Neuronal stem cell (in vitro differentiated cells): ENCODE measurements around the gene TMEM238L.
A peak's percentile ranks its signal among the peaks of the same experiment; 100 is the strongest.

Experiments
- DNase-seq: peaks from one replicate; pipeline ENCODE4 v3.0.0-alpha.2; 2013; ENCODE audit warnings: low spot score
- H2AFZ ChIP-seq: one replicate; pipeline ENCODE4 v1.6.1; 2013; ENCODE audit warnings: mild to moderate bottlenecking, low read length, inconsistent platforms
- H2AK5ac ChIP-seq: 2 replicates; pipeline ENCODE4 v1.6.1; 2013; ENCODE audit warnings: low read depth, mild to moderate bottlenecking, inconsistent platforms, low read length, moderate library complexity, mixed read lengths
- H2BK120ac ChIP-seq: 2 replicates; pipeline ENCODE4 v1.6.1; 2013; ENCODE audit warnings: low read depth, mild to moderate bottlenecking, inconsistent platforms, low read length, moderate library complexity, mixed read lengths
- H2BK12ac ChIP-seq: one replicate; pipeline ENCODE4 v1.6.1; 2013; ENCODE audit warnings: low read length, inconsistent platforms
- H2BK15ac ChIP-seq: 2 replicates; pipeline ENCODE4 v1.6.1; 2013; ENCODE audit warnings: mild to moderate bottlenecking, low read length, inconsistent platforms, mixed read lengths
- H2BK5ac ChIP-seq: one replicate; pipeline ENCODE4 v1.6.1; 2013; ENCODE audit warnings: inconsistent platforms, mild to moderate bottlenecking, low read length, moderate library complexity
- H3K14ac ChIP-seq: one replicate; pipeline ENCODE4 v1.6.1; 2013; ENCODE audit warnings: low read length, inconsistent platforms
- H3K18ac ChIP-seq: 2 replicates; pipeline ENCODE4 v1.6.1; 2013; ENCODE audit warnings: low read length, inconsistent platforms
- H3K23ac ChIP-seq: 2 replicates; pipeline ENCODE4 v1.6.1; 2013; ENCODE audit warnings: low read depth, mild to moderate bottlenecking, mixed read lengths, low read length, inconsistent platforms; ENCODE audit not compliant: poor library complexity
- H3K27ac ChIP-seq: replicated peaks from 3 replicates; pipeline ENCODE4 v1.5.1; 2013; ENCODE audit warnings: low read length, inconsistent platforms
- H3K27me3 ChIP-seq, 3 experiments: 2 replicates each; pipeline ENCODE4 v1.6.1; 2013; ENCODE audit warnings: low read length in 3 of 3, mild to moderate bottlenecking in 2 of 3, inconsistent platforms in 1 of 3, low read depth in 1 of 3, mixed read lengths in 1 of 3, moderate library complexity in 1 of 3; ENCODE audit not compliant: control insufficient read depth in 3 of 3, insufficient read depth in 3 of 3
- H3K36me3 ChIP-seq, 2 donors: replicated peaks in 1 of 2; 2 replicates each; pipeline ENCODE4 v1.6.1; 2013; ENCODE audit warnings: low read length in 2 of 2; ENCODE audit not compliant: control insufficient read depth in 2 of 2, insufficient read depth in 2 of 2
- H3K4ac ChIP-seq: 2 replicates; pipeline ENCODE4 v1.6.1; 2013; ENCODE audit warnings: inconsistent platforms, mild to moderate bottlenecking, low read length, moderate library complexity
- H3K4me1 ChIP-seq, 2 donors: 1 replicate in 1 of 2; 2 replicates in 1 of 2; pipeline ENCODE4 v1.6.1; 2013; ENCODE audit warnings: low read length in 2 of 2, low read depth in 1 of 2; ENCODE audit not compliant: control insufficient read depth in 2 of 2, insufficient read depth in 1 of 2
- H3K4me2 ChIP-seq: one replicate; pipeline ENCODE4 v1.6.1; 2013; ENCODE audit warnings: mild to moderate bottlenecking, low read length, inconsistent platforms; ENCODE audit not compliant: insufficient read depth, poor library complexity, severe bottlenecking
- H3K4me3 ChIP-seq, 2 donors: 2 replicates each; pipeline ENCODE4 v1.5.1; 2013; ENCODE audit warnings: low read length in 2 of 2, mild to moderate bottlenecking in 2 of 2, inconsistent platforms in 1 of 2, moderate library complexity in 1 of 2
- H3K79me1 ChIP-seq: one replicate; pipeline ENCODE4 v1.6.1; 2013; ENCODE audit warnings: low read depth, mild to moderate bottlenecking, inconsistent platforms, low read length, moderate library complexity
- H3K9ac ChIP-seq: one replicate; pipeline ENCODE4 v1.6.1; 2013; ENCODE audit warnings: mild to moderate bottlenecking, low read depth, low read length, inconsistent platforms; ENCODE audit not compliant: poor library complexity
- H3K9me3 ChIP-seq, 2 donors: replicated peaks in 1 of 2; 2 replicates each; pipeline versions ENCODE3 to v1.6.1; 2013; ENCODE audit warnings: low read length in 2 of 2, mild to moderate bottlenecking in 2 of 2, inconsistent platforms in 1 of 2, low read depth in 1 of 2, mixed read lengths in 1 of 2, moderate library complexity in 1 of 2; ENCODE audit not compliant: control insufficient read depth in 2 of 2, insufficient read depth in 1 of 2
- H4K8ac ChIP-seq: one replicate; pipeline ENCODE4 v1.6.1; 2013; ENCODE audit warnings: low read depth, mild to moderate bottlenecking, inconsistent platforms, low read length, moderate library complexity
- H4K91ac ChIP-seq: one replicate; pipeline ENCODE4 v1.6.1; 2013; ENCODE audit warnings: low read length, low read depth, mild to moderate bottlenecking, inconsistent platforms; ENCODE audit not compliant: poor library complexity
- whole genome bisulfite sequencing, 2 donors: extraction: QIAGEN DNeasy Blood & Tissue Kit; methylation state at CpG; one replicate each; pipeline ENCODE4 v1.1.7; 2013; ENCODE audit warnings: missing lambda C conversion rate in 2 of 2, mixed read lengths in 1 of 2; ENCODE audit not compliant: insufficient read length in 2 of 2, insufficient replicate concordance in 1 of 2; ENCODE audit errors: extremely low coverage in 2 of 2; 5-methylcytosine and 5-hydroxymethylcytosine counted together

Gene TMEM238L

DNA sequence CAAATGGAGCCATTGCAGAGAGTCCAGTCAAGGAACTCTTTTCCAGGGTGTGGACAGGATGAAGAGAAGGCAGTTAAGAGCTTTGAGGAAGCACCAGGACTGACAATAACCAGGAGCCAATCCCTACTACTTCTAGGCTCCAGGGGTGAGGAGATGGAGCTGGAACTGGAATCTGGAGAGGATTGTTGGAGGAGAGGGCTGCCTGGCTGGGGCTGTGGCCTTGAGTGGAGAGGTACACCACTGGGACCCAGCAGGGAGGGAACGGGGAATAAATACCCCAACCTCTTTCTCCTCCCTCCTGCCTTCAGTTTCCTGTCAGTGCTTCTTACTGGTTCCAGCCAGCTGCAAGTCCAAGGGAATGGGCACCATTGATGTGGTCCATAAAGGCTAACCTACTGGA is 41.9 kb downstream of the TMEM238L start:
- H2BK120ac ChIP-seq = no peak overlapping the region
- H4K91ac ChIP-seq = no peak overlapping the region
- no peaks in the 10 kb centered on the region for H3K27me3 ChIP-seq
- no peak overlapping the region for H2BK15ac ChIP-seq
- no peak overlapping the region for H3K23ac ChIP-seq
- H3K9me3 ChIP-seq = no peaks in the 10 kb centered on the region
- DNase-seq = no peak
- no peaks in the 10 kb centered on the region for H3K79me1 ChIP-seq
- no peak overlapping the region for H3K4me2 ChIP-seq
- H3K36me3 ChIP-seq = no peaks in the 10 kb centered on the region
- H3K27ac ChIP-seq = no peak overlapping the region
- no peak overlapping the region for H2BK5ac ChIP-seq
- H3K18ac ChIP-seq = no peak overlapping the region
- no CpG with 5 or more reads among the region's 1 CpG for WGBS, 2 donors
- no peak overlapping the region for H2AFZ ChIP-seq
- no peak overlapping the region for H3K4ac ChIP-seq
- no peak overlapping the region for H2BK12ac ChIP-seq
- H3K14ac ChIP-seq = no peak overlapping the region
- H2AK5ac ChIP-seq = no peak overlapping the region
- no peak overlapping the region for H3K9ac ChIP-seq
- no peak overlapping the region for H3K4me3 ChIP-seq
- no peak overlapping the region for H4K8ac ChIP-seq
- peaks cover 0 to 10% of the 10 kb centered on the region in 2 donors for H3K4me1 ChIP-seq

DNA sequence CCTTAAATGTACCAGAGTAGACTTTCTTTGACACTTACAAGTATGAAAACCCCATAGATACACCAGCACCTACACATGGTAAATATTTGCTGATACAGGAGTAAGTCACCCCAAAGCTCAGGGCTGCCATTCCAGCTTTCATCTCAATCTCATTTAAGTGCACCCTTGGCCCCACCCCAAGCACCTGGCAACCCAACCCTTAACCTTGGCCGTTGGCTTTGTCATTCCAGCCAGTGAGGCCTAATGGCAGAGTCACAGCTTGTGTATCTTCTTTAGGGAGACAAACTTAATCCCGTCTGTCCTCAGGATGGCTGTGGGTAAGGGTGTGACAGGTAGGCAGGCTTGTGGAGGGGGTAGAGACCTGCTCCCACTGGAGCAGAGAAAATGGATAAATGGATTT is 42.6 kb downstream of the TMEM238L start:
- Histone ChIP-seq H3K27ac (no peak overlapping the region), H3K36me3 (no peaks in the 10 kb centered on the region), H2BK15ac (no peak overlapping the region), H4K8ac (no peak overlapping the region), H3K4me3 (no peak overlapping the region), H3K18ac (no peak overlapping the region), H3K27me3 (peaks cover 0 to 5% (median 0%) of the 10 kb centered on the region in 3 experiments), H3K9me3 (no peaks in the 10 kb centered on the region), H3K4ac (no peak overlapping the region), H3K23ac (no peak overlapping the region), H3K4me2 (no peak overlapping the region), H2BK12ac (no peak overlapping the region), H3K14ac (no peak overlapping the region), H2BK120ac (no peak overlapping the region), H2AK5ac (no peak overlapping the region), H3K9ac (no peak overlapping the region), H3K79me1 (no peaks in the 10 kb centered on the region), H3K4me1 (peaks cover 0 to 12% of the 10 kb centered on the region in 2 donors), H2BK5ac (no peak overlapping the region), H4K91ac (no peak overlapping the region), H2AFZ (no peak overlapping the region)
- DNase-seq = no peak
- no CpG with 5 or more reads among the region's 2 CpGs for WGBS, 2 donors

DNA sequence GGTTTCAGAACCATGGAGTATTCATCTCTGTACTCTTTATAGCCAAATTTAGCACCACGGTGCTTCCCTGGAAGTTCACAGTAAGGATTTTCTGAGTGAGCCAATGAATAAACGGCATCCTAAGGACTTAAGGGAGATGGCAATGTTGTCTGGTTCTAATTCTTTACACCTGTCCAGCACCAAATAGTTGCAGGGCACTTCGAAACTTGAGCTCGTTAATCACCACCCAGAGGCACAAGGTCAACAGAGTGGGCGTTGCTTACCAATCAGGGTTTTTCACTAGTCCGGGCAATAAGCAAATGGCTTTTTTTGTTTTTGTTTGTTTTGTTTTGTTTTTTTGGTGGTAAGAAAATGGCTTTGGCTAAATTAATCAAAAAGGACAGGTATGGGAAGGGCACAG is 45.8 kb downstream of the TMEM238L start:
- Histone ChIP-seq H2AFZ (no peak overlapping the region), H3K18ac (no peak overlapping the region), H2BK5ac (no peak overlapping the region), H3K4me3 (no peak overlapping the region), H4K91ac (no peak overlapping the region), H3K4ac (no peak overlapping the region), H3K27ac (no peak overlapping the region), H2BK12ac (no peak overlapping the region), H3K27me3 (peaks cover 0 to 8% (median 0%) of the 10 kb centered on the region in 3 experiments), H3K9ac (no peak overlapping the region), H3K23ac (no peak overlapping the region), H3K79me1 (no peaks in the 10 kb centered on the region), H3K14ac (no peak overlapping the region), H2AK5ac (no peak overlapping the region), H4K8ac (no peak overlapping the region), H3K4me1 (peaks cover 0 to 19% of the 10 kb centered on the region in 2 donors), H2BK15ac (no peak overlapping the region), H3K4me2 (no peak overlapping the region), H3K36me3 (no peaks in the 10 kb centered on the region), H2BK120ac (no peak overlapping the region), H3K9me3 (no peaks in the 10 kb centered on the region)
- no peak for DNase-seq
- no CpG with 5 or more reads among the region's 6 CpGs for WGBS, 2 donors

DNA sequence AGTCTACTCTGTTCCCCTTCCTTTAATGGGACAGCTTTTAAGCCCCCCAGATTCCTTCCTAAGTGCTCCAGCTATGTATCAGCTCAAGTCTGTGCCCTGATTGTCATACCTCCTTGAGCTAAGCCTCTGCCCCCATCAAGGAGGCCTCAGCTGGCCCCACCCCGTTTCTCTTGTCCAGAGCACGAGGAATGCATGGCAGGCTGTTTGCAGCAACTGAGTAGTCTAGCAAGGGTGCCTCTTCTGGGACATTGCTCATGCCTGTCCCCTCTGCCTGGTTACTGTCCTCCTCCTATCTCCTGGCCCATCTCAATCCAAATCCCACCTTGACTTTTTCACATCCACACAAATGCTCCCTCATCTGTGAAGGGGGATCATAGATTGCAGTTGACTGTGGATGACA is 46.3 kb downstream of the TMEM238L start:
- no peak overlapping the region for H2BK5ac ChIP-seq
- DNase-seq = no peak
- peak overlapping the region; percentile 45 for H3K9ac ChIP-seq
- H3K4me2 ChIP-seq = no peak overlapping the region
- no peak overlapping the region for H4K91ac ChIP-seq
- peak overlapping the region; percentile 50 for H2BK12ac ChIP-seq
- H4K8ac ChIP-seq = no peak overlapping the region
- H3K14ac ChIP-seq = no peak overlapping the region
- no peaks in the 10 kb centered on the region for H3K9me3 ChIP-seq
- no peak overlapping the region for H2AFZ ChIP-seq
- H2AK5ac ChIP-seq = peak overlapping the region; percentile 29
- no peak overlapping the region for H3K4ac ChIP-seq
- H3K18ac ChIP-seq = no peak overlapping the region
- no peaks in the 10 kb centered on the region for H3K36me3 ChIP-seq
- no peak overlapping the region for H2BK15ac ChIP-seq
- peaks cover 0 to 19% of the 10 kb centered on the region in 2 donors for H3K4me1 ChIP-seq
- H3K79me1 ChIP-seq = no peaks in the 10 kb centered on the region
- H3K4me3 ChIP-seq = no peak overlapping the region
- peaks cover 0 to 8% (median 0%) of the 10 kb centered on the region in 3 experiments for H3K27me3 ChIP-seq
- WGBS, 2 donors = no CpG with 5 or more reads among the region's 2 CpGs
- H2BK120ac ChIP-seq = no peak overlapping the region
- no peak overlapping the region for H3K27ac ChIP-seq
- no peak overlapping the region for H3K23ac ChIP-seq
